Ectodermal cell (in vitro differentiated cells): Measurements from ENCODE around the gene FAM83F.
"Not testable (repeated sequence)": the region's sequence is repeated elsewhere in the genome, so short reads cannot be mapped to it uniquely, and the experiment has no call there.

Experiments used
- H3K27ac ChIP-seq: 2 replicates; pipeline ENCODE4 v1.7.0; 2013; ENCODE audit warnings: mild to moderate bottlenecking, low read depth, low read length; ENCODE audit not compliant: insufficient read depth, poor library complexity, severe bottlenecking
- H3K27me3 ChIP-seq: 2 replicates; pipeline ENCODE4 v1.7.0; 2013; ENCODE audit warnings: mild to moderate bottlenecking, low read length; ENCODE audit not compliant: insufficient read depth, control insufficient read depth, poor library complexity, severe bottlenecking
- H3K36me3 ChIP-seq: one replicate; pipeline ENCODE4 v1.7.0; 2013; ENCODE audit warnings: low read length; ENCODE audit not compliant: control insufficient read depth, insufficient read depth
- H3K4me1 ChIP-seq: one replicate; pipeline ENCODE4 v1.7.0; 2013; ENCODE audit warnings: low read length; ENCODE audit not compliant: control insufficient read depth, insufficient read depth
- H3K4me3 ChIP-seq: 2 replicates; pipeline ENCODE4 v1.7.0; 2013; ENCODE audit warnings: low read depth, low read length, control low read depth; ENCODE audit not compliant: insufficient read depth
- H3K9me3 ChIP-seq: 2 replicates; pipeline ENCODE4 v1.7.0; 2013; ENCODE audit warnings: mild to moderate bottlenecking, low read length, moderate library complexity; ENCODE audit not compliant: control insufficient read depth
- WGBS, 2 experiments: methylation state at CpG; one replicate each; pipeline ENCODE4 v1.1.7; 2013; ENCODE audit warnings: missing lambda C conversion rate in 2 of 2; 5-methylcytosine and 5-hydroxymethylcytosine counted together

FAM83F gene

GRCh38 chr22:39984006-39984405 is 10.7 kb upstream of the FAM83F start:
- H3K4me1 ChIP-seq = peaks cover 3% of the 10 kb centered on the region
- H3K9me3 ChIP-seq = no peaks in the 10 kb centered on the region
- WGBS, 2 experiments = 86 to 93% methylated on average over 2 of the region's 2 CpGs
- no peak overlapping the region for H3K27ac ChIP-seq
- H3K4me3 ChIP-seq = no peak overlapping the region
- no peaks in the 10 kb centered on the region for H3K36me3 ChIP-seq
- H3K27me3 ChIP-seq = peaks cover 4% of the 10 kb centered on the region

GRCh38 chr22:39984746-39985145 is 10.0 kb upstream of the FAM83F start:
- H3K4me1 ChIP-seq = peaks cover 3% of the 10 kb centered on the region
- no peak overlapping the region for H3K4me3 ChIP-seq
- no peaks in the 10 kb centered on the region for H3K9me3 ChIP-seq
- H3K27ac ChIP-seq = no peak overlapping the region
- no peaks in the 10 kb centered on the region for H3K36me3 ChIP-seq
- WGBS, 2 experiments = 84 to 91% methylated on average over 2 of the region's 2 CpGs
- H3K27me3 ChIP-seq = peaks cover 4% of the 10 kb centered on the region

DNA sequence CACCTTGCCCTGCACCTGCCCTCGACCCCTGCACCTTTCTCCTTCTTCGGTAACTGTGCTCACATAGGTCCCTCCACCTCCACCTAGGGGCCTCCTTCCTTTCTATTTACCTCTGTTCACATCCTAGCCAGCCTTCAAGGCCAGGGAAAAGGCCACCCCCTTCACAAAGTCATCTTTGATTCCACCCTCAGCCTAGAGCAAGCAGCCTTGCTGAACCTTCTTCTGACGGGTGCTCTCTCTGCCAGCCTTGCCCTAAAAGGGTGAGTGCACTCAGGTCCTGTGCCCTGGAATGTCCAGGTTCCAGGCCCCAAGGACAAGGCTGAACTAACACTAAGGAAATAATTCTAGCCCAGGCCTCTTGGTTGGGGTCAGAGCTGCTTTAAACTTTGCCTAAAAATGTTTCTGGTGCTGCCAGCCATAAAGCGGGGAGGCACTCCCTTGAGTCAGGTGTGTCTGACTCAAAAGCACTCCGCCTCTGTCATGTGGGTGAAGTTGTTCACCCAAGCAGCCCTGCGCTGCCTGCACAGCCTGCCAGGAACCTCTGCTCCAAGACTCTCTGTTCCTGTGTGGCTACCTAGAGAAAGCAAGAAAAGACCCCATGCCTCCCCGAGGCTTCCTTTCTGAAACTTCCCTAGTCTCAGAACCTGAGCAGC is 9.2 kb upstream of the FAM83F start:
- H3K27ac ChIP-seq = no peak overlapping the region
- no peak overlapping the region for H3K4me3 ChIP-seq
- 91 to 92% methylated on average over 7 of the region's 7 CpGs for WGBS, 2 experiments
- H3K9me3 ChIP-seq = no peaks in the 10 kb centered on the region
- no peaks in the 10 kb centered on the region for H3K36me3 ChIP-seq
- peaks cover 10% of the 10 kb centered on the region for H3K27me3 ChIP-seq
- no peaks in the 10 kb centered on the region for H3K4me1 ChIP-seq

- 78 to 83% methylated on average over 8 to 10 of the region's 10 CpGs for WGBS, 2 experiments
- Histone ChIP-seq H3K27ac (no peak overlapping the region), H3K27me3 (peaks cover 35% of the 10 kb centered on the region)
Observed at GRCh38 chr22:39988386-39989114, 6.2 kb upstream of the FAM83F start.

GRCh38 chr22:39989633-39990032 is 5.1 kb upstream of the FAM83F start:
- Histone ChIP-seq H3K36me3 (no peaks in the 10 kb centered on the region), H3K27me3 (peaks cover 46% of the 10 kb centered on the region), H3K4me1 (no peaks in the 10 kb centered on the region), H3K4me3 (no peak overlapping the region), H3K9me3 (no peaks in the 10 kb centered on the region), H3K27ac (no peak overlapping the region)
- WGBS, 2 experiments = 83 to 88% methylated on average over 7 of the region's 7 CpGs

More at GRCh38 chr22:39988386-39989114, 6.2 kb upstream of the FAM83F start:
- no peaks in the 10 kb centered on the region for H3K36me3 ChIP-seq
- no peaks in the 10 kb centered on the region for H3K4me1 ChIP-seq
- no peaks in the 10 kb centered on the region for H3K9me3 ChIP-seq
- no peak overlapping the region for H3K4me3 ChIP-seq

DNA sequence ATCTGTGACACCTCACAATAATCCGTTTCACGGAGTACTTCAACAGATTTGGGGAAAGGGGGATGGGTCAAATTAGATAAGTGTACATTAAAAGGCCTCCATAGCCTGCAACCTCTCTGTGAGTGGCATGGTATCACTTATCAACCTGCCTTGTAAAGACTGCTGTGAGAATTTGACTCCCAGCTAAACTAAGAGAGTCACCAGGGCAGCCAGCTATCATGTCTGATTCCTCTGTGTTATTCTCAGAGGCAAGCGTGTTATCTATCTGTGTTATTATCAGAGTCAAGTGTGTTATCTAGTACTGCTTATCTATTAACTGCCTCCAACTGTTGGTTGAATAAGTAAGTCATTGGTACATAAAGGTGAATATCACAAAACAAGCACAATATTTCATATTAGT is 4.1 kb upstream of the FAM83F start:
- Histone ChIP-seq H3K27ac (no peak overlapping the region), H3K27me3 (peaks cover 54% of the 10 kb centered on the region), H3K9me3 (no peaks in the 10 kb centered on the region), H3K4me3 (no peak overlapping the region), H3K4me1 (no peaks in the 10 kb centered on the region), H3K36me3 (no peaks in the 10 kb centered on the region)
- WGBS, 2 experiments = 88 to 100% methylated on average over 2 to 3 of the region's 3 CpGs

- H3K9me3 ChIP-seq = no peaks in the 10 kb centered on the region
- H3K4me1 ChIP-seq = no peaks in the 10 kb centered on the region
- no peaks in the 10 kb centered on the region for H3K36me3 ChIP-seq
- H3K27me3 ChIP-seq = peaks cover 58% of the 10 kb centered on the region
- H3K4me3 ChIP-seq = no peak overlapping the region
- H3K27ac ChIP-seq = no peak overlapping the region
- 94 to 95% methylated on average over 8 to 9 of the region's 9 CpGs for WGBS, 2 experiments
Observed at GRCh38 chr22:39991159-39991860, 3.4 kb upstream of the FAM83F start.

DNA sequence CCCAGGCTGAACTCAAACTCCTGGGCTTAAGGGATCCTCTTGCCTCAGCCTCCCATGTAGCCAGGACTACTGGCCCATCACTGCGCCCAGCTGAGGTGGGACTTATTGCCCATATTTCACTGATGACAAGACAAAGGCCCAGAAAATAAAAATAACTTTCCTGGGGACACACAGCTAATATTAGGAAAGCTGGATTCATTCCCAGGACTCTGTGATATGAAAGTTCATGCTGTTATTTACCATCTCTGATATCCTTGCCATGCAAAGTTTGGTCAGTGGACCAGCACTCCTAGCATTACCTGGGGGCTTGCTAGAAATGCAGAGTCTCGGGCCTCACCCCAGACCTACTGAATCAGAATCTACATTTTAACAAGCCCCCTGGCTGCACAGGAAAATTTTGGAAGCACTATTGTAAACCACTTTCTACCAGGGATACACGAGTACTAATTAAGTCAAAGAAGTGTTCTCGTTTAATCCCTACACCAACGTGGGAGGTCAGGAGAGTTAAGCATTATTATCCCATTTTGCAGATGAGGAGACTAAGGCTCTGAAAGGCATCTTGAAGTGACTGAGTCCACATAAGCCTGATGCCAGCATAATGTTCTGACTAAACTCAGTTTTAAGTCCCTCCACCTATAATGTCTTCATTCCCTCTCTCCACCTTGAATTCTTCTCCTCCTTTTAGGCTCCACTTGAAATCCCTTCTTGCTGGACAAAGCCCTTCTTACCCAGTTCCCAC is 2.5 kb upstream of the FAM83F start:
- H3K4me1 ChIP-seq = peaks cover under 1% of the 10 kb centered on the region
- no peaks in the 10 kb centered on the region for H3K36me3 ChIP-seq
- H3K4me3 ChIP-seq = no peak overlapping the region
- no peaks in the 10 kb centered on the region for H3K9me3 ChIP-seq
- H3K27ac ChIP-seq = no peak overlapping the region
- peaks cover 67% of the 10 kb centered on the region for H3K27me3 ChIP-seq
- 82 to 92% methylated on average over 5 of the region's 5 CpGs for WGBS, 2 experiments

DNA sequence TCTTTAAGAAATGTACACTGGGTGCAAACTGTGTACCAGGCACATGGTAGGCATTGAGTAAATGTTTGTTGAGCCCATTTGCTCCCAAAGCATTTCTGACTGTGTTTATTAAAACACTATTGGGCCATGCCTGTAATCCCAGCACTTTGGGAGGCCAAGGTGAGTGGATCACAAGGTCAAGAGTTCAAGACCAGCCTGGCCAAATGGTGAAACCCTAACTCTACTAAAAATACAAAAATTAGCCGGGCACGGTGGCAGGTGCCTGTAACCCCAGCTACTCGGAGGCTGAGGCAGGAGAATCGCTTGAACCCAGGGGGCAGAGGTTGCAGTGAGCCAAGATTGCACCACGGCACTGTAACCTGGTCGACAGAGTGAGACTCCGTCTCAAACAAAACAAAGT is 1.9 kb upstream of the FAM83F start:
- WGBS, 2 experiments = 86 to 93% methylated on average over 7 of the region's 7 CpGs
- not testable (repeated sequence) for H3K36me3 ChIP-seq, H3K9me3 ChIP-seq, H3K27ac ChIP-seq, H3K4me1 ChIP-seq, H3K4me3 ChIP-seq
- peaks cover 69% of the 10 kb centered on the region for H3K27me3 ChIP-seq
